ENCODE measurements around the gene CCL28.

- TF ChIP-seq POLR2A (IDR thresholded peaks at IDR 0.05) (no peak), CTCF (IDR thresholded peaks at IDR 0.05) (no peak)
Observed at GRCh38 chr5:43456556-43456955, 44.4 kb upstream of the CCL28 start.
